Muscle layer of colon (tissue), 2 donors: Measurements from ENCODE around the gene STRADB.
A peak's percentile ranks its signal among the peaks of the same experiment; 100 is the strongest.
"Not testable (repeated sequence)": the region's sequence is repeated elsewhere in the genome, so short reads cannot be mapped to it uniquely, and the experiment has no call there.

Source experiments
- H3K27ac ChIP-seq: one replicate; pipeline ENCODE4 v1.7.0; 2013; ENCODE audit warnings: low read depth, mild to moderate bottlenecking, low read length, moderate library complexity
- H3K27me3 ChIP-seq, 2 donors: one replicate each; pipeline ENCODE4 v1.7.0; 2013; ENCODE audit warnings: low read length in 2 of 2, mild to moderate bottlenecking in 2 of 2; ENCODE audit not compliant: insufficient read depth in 2 of 2, control insufficient read depth in 1 of 2
- H3K36me3 ChIP-seq: one replicate; pipeline ENCODE4 v1.7.0; 2013; ENCODE audit warnings: mild to moderate bottlenecking, low read length; ENCODE audit not compliant: insufficient read depth
- H3K4me1 ChIP-seq: one replicate; pipeline ENCODE4 v1.7.0; 2013; ENCODE audit warnings: mild to moderate bottlenecking, low read length; ENCODE audit not compliant: insufficient read depth
- H3K4me3 ChIP-seq, 2 donors: one replicate each; pipeline ENCODE4 v1.7.0; 2013; ENCODE audit warnings: low read length in 2 of 2, low read depth in 1 of 2, mild to moderate bottlenecking in 1 of 2, moderate library complexity in 1 of 2
- H3K9ac ChIP-seq: one replicate; pipeline ENCODE4 v1.7.0; 2013; ENCODE audit warnings: low read length
- H3K9me3 ChIP-seq: one replicate; pipeline ENCODE4 v1.7.0; 2013; ENCODE audit warnings: mild to moderate bottlenecking, low read length
- donor health status: abdominal sarcoma.
- donor health status: Adenocarcinoma of cecum.

STRADB gene

GRCh38 chr2:201413552-201413951, 38.0 kb upstream of the STRADB start:
- H3K4me3 ChIP-seq, result no peak overlapping the region
- H3K27ac ChIP-seq, result no peak overlapping the region
- H3K27me3 ChIP-seq, result no peaks in the 10 kb centered on the region
- peaks cover 21% of the 10 kb centered on the region for H3K4me1 ChIP-seq
- no peak overlapping the region for H3K9ac ChIP-seq
- no peaks in the 10 kb centered on the region for H3K9me3 ChIP-seq
- no peaks in the 10 kb centered on the region for H3K36me3 ChIP-seq

DNA sequence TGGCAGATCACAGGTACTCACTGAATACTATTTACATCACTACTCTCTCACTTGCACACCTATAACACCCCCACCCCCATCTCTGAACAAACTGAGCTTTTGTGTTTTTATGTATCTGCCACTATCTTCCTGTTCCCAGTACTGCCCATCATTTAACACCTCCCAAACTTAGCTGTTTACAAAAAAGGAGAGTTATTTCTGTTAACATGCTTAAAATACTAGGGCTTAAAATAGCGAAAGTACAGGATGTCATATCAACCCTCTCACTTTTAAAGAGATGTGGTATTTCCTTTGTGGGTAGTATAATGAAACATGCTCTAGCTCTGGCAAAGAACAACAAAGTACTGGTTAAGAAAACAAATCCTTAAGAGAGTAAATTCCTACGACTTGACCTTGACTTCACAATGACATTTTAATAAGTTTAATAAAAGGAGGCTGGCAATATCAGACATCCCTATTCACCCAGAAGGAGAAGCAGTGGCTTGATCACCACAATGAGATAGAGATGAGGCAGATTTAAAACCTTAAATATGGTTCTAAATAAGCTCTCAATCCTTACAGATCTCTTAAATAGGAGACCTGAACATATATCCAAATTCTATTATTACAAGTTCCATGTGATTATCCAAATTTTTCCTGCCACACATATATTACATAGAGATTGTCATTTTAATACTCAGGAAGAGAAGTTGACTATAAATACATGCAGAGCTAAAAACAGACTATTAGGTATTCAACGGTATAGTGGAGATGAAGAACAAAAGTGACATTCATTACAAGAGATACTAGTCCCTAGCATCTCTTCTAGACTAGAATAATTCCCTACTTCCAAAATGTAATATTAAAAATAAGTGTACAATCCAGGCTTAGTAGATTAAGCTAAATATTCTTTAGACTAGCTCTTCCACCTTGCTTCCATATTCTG, 37.2 kb upstream of the STRADB start:
- peaks cover 25% of the 10 kb centered on the region for H3K4me1 ChIP-seq
- H3K27ac ChIP-seq, result no peak overlapping the region
- H3K9ac ChIP-seq, result peak overlapping the region; percentile 19
- H3K9me3 ChIP-seq, result no peaks in the 10 kb centered on the region
- H3K4me3 ChIP-seq, result no peak overlapping the region
- no peaks in the 10 kb centered on the region for H3K36me3 ChIP-seq
- H3K27me3 ChIP-seq, result no peaks in the 10 kb centered on the region

- Histone ChIP-seq H3K4me1 (peaks cover 27% of the 10 kb centered on the region), H3K27ac (no peak overlapping the region)
These were observed 36.4 kb upstream of the STRADB start for GRCh38 chr2:201415149-201415548.

DNA sequence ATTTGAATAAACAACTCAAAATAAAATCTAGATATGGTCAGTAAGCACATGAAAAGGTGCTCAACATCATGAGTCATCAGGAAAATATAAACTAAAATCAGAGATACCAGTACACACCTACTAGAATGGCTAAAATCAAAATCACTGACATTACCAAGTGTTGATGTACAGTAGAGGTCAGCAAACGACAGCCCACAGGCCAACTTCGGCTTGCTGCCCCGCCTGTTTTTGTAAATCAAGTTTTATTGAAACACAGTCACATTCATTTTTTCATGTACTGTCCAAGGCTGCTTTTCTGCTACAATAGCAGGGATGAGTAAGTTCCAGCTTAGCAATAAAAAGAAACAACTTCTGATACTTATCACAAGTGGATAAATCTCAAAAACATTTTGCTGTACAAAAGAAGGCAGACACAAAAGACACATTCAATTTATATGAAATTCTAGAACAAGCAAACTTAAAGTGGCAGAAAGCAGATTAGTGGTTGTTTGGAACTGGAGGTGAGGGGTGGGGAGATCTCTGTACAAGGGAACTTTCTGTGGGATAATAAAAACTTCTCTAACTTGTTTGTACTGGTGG, 32.4 kb upstream of the STRADB start:
- Histone ChIP-seq H3K27ac (no peak overlapping the region), H3K4me3 (no peak overlapping the region), H3K4me1 (peaks cover 31% of the 10 kb centered on the region), H3K27me3 (no peaks in the 10 kb centered on the region), H3K9me3 (no peaks in the 10 kb centered on the region), H3K36me3 (no peaks in the 10 kb centered on the region), H3K9ac (no peak overlapping the region)

More at GRCh38 chr2:201415149-201415548, 36.4 kb upstream of the STRADB start:
- no peaks in the 10 kb centered on the region for H3K9me3 ChIP-seq
- no peak overlapping the region for H3K9ac ChIP-seq
- H3K27me3 ChIP-seq, result no peaks in the 10 kb centered on the region
- H3K4me3 ChIP-seq, result no peak overlapping the region
- H3K36me3 ChIP-seq, result no peaks in the 10 kb centered on the region

GRCh38 chr2:201419986-201420385, 31.6 kb upstream of the STRADB start:
- Histone ChIP-seq H3K9ac (no peak overlapping the region), H3K27me3 (no peaks in the 10 kb centered on the region), H3K36me3 (no peaks in the 10 kb centered on the region), H3K4me1 (peaks cover 25% of the 10 kb centered on the region), H3K27ac (no peak overlapping the region), H3K9me3 (no peaks in the 10 kb centered on the region), H3K4me3 (no peak overlapping the region)

DNA sequence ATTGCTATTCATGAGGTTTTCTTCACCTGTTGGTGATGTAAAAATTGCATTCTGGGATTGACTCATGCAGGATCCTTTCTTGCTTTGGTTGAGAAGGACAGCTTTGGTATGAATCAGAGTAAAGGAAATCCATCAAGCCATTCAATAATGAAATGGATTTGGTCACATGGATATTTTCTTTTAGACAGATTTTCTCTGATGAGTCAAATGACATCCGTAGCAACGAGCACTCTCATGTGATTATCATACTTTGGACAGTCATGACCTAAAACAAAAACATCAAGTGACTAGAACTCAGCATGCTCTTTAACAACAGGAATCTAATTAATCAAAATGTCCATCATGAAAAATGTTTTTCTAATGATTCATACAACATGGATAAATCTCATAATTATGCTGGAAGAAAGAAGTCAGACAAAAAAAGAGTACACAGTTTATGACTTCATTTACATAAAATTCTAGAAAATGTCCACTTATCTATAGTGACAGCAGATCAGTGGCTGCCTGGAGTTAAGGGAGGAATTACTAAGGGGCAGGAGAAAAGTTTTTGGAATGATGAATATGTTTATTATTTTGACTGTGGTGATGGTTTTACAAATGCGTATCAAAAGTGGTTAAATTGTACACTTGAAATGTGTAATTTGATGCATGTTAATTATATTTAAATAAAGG, 31.0 kb upstream of the STRADB start:
- no peaks in the 10 kb centered on the region for H3K9me3 ChIP-seq
- no peak overlapping the region for H3K27ac ChIP-seq
- no peak overlapping the region for H3K9ac ChIP-seq
- no peaks in the 10 kb centered on the region for H3K36me3 ChIP-seq
- peaks cover 19% of the 10 kb centered on the region for H3K4me1 ChIP-seq
- no peak overlapping the region for H3K4me3 ChIP-seq
- no peaks in the 10 kb centered on the region for H3K27me3 ChIP-seq

GRCh38 chr2:201425952-201426351, 25.6 kb upstream of the STRADB start:
- H3K27ac ChIP-seq, result no peak overlapping the region
- H3K4me3 ChIP-seq, result no peak overlapping the region
- H3K9ac ChIP-seq, result no peak overlapping the region
- H3K27me3 ChIP-seq, result no peaks in the 10 kb centered on the region
- no peaks in the 10 kb centered on the region for H3K36me3 ChIP-seq
- no peaks in the 10 kb centered on the region for H3K9me3 ChIP-seq
- H3K4me1 ChIP-seq, result peaks cover 12% of the 10 kb centered on the region

- not testable (repeated sequence) for H3K27ac ChIP-seq, H3K4me3 ChIP-seq
- peaks cover 14% of the 10 kb centered on the region for H3K4me1 ChIP-seq
These were observed 23.2 kb upstream of the STRADB start for GRCh38 chr2:201428366-201428765.

GRCh38 chr2:201429835-201430234, 21.7 kb upstream of the STRADB start:
- not testable (repeated sequence) for H3K9ac ChIP-seq, H3K27ac ChIP-seq, H3K9me3 ChIP-seq, H3K4me3 ChIP-seq, H3K27me3 ChIP-seq, H3K36me3 ChIP-seq
- peaks cover 18% of the 10 kb centered on the region for H3K4me1 ChIP-seq

More at GRCh38 chr2:201428366-201428765, 23.2 kb upstream of the STRADB start:
- not testable (repeated sequence) for H3K9me3 ChIP-seq, H3K9ac ChIP-seq, H3K27me3 ChIP-seq, H3K36me3 ChIP-seq

DNA sequence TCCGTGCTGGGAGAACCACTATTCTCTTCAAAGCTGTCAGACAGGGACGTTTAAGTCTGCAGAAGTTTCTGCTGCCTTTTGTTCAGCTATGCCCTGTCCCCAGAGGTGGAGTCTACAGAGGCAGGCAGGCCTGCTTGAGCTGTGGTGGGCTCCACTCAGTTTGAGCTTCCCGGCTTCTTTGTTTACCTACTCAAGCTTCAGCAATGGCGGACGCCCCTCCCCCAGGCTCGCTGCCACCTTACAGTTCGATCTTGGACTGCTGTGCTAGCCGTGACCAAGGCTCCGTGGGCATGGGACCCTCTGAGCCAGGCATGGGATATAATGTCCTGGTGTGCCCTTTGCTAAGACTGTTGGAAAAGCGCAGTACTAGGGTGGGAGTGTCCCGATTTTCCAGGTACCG, 21.2 kb upstream of the STRADB start:
- H3K9me3 ChIP-seq, H3K36me3 ChIP-seq, H3K27ac ChIP-seq, H3K4me3 ChIP-seq, H3K27me3 ChIP-seq, H3K9ac ChIP-seq: not testable (repeated sequence)
- peaks cover 18% of the 10 kb centered on the region for H3K4me1 ChIP-seq

DNA sequence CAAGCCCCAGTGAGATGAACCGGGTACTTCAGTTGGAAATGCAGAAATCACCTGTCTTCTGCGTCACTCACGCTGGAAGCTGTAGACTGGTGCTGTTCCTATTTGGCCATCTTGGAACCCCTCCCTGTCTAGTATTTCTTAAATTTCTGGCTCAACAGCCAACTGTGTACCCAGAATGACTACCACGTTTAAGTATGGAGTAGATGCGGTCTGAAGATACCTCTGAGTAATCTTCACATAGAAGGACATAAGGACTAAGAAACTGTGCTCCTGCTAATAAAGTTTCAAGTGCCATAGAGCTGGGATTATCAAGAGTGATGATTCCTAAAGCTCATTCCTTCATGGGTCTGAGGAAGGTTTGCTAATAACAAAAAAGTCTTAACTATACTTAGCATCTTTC, 20.7 kb upstream of the STRADB start:
- Histone ChIP-seq H3K4me1 (peaks cover 18% of the 10 kb centered on the region), H3K27ac (no peak overlapping the region), H3K9me3 (no peaks in the 10 kb centered on the region)

More for the DNA sequence above, 20.7 kb upstream of the STRADB start:
- Histone ChIP-seq H3K27me3 (no peaks in the 10 kb centered on the region), H3K9ac (no peak overlapping the region), H3K36me3 (no peaks in the 10 kb centered on the region), H3K4me3 (no peak overlapping the region)
